SH-SY5Y (cell line): ENCODE results near the gene KIF1B.

Source experiments
- GATA2 ChIP-seq: IDR thresholded peaks from 2 replicates; pipeline ENCODE4 v1.6.1; 2011; ENCODE audit warnings: mild to moderate bottlenecking, low read depth, low read length
- GATA3 ChIP-seq: IDR thresholded peaks from 2 replicates; pipeline ENCODE4 v1.6.1; 2011; ENCODE audit warnings: low read depth, mild to moderate bottlenecking, low read length, moderate library complexity

Gene KIF1B

GRCh38 chr1:10384219-10384618, 173.8 kb downstream of the KIF1B start:
- TF ChIP-seq GATA2 (no peak), GATA3 (no peak)

- TF ChIP-seq GATA3 (no peak), GATA2 (no peak)
These were observed 176.6 kb downstream of the KIF1B start for GRCh38 chr1:10386761-10387676.

GRCh38 chr1:10387677-10388386, 177.5 kb downstream of the KIF1B start:
- TF ChIP-seq GATA2, result no peak
- no peak for TF ChIP-seq GATA3

- no peak for TF ChIP-seq GATA3
- TF ChIP-seq GATA2, result no peak
These were observed 178.0 kb downstream of the KIF1B start for GRCh38 chr1:10388387-10388715.

GRCh38 chr1:10389271-10389973, 179.1 kb downstream of the KIF1B start:
- TF ChIP-seq GATA3, result no peak
- TF ChIP-seq GATA2, result no peak

- no peak for TF ChIP-seq GATA3
- TF ChIP-seq GATA2, result no peak
These were observed 186.5 kb downstream of the KIF1B start for GRCh38 chr1:10396870-10397269.

- no peak for TF ChIP-seq GATA3
- no peak for TF ChIP-seq GATA2
These were observed 187.9 kb downstream of the KIF1B start for GRCh38 chr1:10398278-10398733.

GRCh38 chr1:10398734-10399443, 188.5 kb downstream of the KIF1B start, which contains the start of gene PGD:
PGD (plus strand) TSS chr1:10399064; CDS start chr1:10399118, 54 bp downstream.
- TF ChIP-seq GATA3 (no peak), GATA2 (no peak)

- TF ChIP-seq GATA2 (no peak), GATA3 (no peak)
These were observed 189.1 kb downstream of the KIF1B start for GRCh38 chr1:10399444-10399941.

- TF ChIP-seq GATA3 (no peak), GATA2 (no peak)
These were observed 189.6 kb downstream of the KIF1B start for GRCh38 chr1:10400013-10400412.

- TF ChIP-seq GATA2 (no peak), GATA3 (no peak)
These were observed 190.9 kb downstream of the KIF1B start for GRCh38 chr1:10401281-10401680.

- TF ChIP-seq GATA3 (no peak), GATA2 (no peak)
These were observed 192.4 kb downstream of the KIF1B start for GRCh38 chr1:10402729-10403274.

- TF ChIP-seq GATA2, result no peak
- no peak for TF ChIP-seq GATA3
These were observed 196.8 kb downstream of the KIF1B start for GRCh38 chr1:10407201-10407600.
